ENCODE measurements around the gene SERINC3.

DNA sequence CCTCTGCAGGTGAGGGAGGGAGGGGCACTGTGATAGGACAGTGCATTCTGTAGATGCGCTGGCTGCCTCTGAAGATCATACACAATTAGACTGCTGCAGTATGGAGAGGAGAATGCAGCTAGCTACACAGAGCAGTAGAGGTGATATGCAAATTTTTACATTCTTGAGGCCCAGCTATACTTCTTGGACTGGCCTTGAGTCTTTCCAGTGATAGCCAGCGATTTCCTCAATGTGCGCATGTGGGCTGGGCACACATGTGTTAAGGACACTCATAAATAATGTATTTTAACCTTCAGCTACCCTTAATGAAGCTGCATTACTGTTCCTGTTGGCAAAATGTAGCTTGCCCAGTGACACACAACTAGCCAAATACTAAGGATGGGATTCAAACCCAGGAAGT is 27.2 kb downstream of the SERINC3 start:
- TF ChIP-seq, protein P1, sequence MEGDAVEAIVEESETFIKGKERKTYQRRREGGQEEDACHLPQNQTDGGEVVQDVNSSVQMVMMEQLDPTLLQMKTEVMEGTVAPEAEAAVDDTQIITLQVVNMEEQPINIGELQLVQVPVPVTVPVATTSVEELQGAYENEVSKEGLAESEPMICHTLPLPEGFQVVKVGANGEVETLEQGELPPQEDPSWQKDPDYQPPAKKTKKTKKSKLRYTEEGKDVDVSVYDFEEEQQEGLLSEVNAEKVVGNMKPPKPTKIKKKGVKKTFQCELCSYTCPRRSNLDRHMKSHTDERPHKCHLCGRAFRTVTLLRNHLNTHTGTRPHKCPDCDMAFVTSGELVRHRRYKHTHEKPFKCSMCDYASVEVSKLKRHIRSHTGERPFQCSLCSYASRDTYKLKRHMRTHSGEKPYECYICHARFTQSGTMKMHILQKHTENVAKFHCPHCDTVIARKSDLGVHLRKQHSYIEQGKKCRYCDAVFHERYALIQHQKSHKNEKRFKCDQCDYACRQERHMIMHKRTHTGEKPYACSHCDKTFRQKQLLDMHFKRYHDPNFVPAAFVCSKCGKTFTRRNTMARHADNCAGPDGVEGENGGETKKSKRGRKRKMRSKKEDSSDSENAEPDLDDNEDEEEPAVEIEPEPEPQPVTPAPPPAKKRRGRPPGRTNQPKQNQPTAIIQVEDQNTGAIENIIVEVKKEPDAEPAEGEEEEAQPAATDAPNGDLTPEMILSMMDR (conservative IDR thresholded peaks at IDR 0.05): no peak
- TF ChIP-seq EZH2 (IDR thresholded peaks at IDR 0.05; ENCODE audit: low read depth): no peak
